ENCODE data around the gene ADAMTS14. TPM values are rescaled to one million over a fixed set of nuclear protein-coding genes. Genes with fewer than 3 reads are reported as not detected.
A peak's percentile ranks its signal among the peaks of the same experiment; 100 is the strongest.
"Not testable (repeated sequence)": the region's sequence is repeated elsewhere in the genome, so short reads cannot be mapped to it uniquely, and the experiment has no call there.

ADAMTS14 gene
- total RNA-seq, 1 donor from 2014 or later, result not detected

DNA sequence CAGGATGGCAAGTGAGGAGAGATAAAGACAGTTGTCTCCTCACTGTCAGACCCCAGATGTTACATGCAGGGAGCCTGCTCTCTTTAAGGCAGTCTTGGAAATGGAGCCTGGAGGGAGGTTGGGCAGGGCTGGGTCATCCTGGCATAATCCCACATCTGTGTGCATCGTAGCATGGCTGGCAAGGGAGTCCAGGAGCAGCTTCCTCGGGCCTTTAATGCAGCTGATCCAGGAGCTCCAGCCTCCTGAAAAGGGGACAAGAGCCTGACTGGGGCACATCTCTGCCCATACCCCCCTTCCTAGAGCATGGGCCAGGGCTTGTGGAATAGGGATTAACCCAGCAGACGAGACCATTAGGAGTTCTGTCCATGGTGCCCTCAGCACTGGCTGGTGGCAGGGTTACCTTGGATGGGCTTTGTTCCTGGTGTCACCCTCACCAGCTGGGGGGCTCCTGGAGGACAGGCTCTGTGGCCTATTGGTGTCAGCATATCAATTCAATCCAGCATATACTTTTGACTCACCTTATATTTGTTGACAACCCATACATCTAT is 77.9 kb downstream of the ADAMTS14 start:
- DNase-seq (ENCODE audit: low read depth in 2 of 2), result no peak

DNA sequence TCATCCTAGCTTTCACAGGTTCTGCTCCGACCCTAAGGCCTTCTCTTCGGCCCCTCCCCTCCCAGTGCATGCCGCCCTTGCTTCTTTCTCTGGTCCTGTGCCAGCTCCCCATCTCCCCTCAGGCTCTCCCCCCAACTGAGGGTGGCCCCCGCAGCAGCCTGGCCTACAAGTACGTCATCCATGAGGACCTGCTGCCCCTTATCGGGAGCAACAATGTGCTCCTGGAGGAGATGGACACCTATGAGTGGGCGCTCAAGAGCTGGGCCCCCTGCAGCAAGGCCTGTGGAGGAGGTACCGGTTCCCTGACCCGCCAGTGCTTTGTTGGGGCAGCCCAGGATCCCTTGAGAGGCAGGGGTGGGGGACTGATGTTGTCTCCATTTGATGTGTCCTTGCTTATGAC is 79.0 kb downstream of the ADAMTS14 start:
- no peak for DNase-seq (ENCODE audit: low read depth in 2 of 2)

DNA sequence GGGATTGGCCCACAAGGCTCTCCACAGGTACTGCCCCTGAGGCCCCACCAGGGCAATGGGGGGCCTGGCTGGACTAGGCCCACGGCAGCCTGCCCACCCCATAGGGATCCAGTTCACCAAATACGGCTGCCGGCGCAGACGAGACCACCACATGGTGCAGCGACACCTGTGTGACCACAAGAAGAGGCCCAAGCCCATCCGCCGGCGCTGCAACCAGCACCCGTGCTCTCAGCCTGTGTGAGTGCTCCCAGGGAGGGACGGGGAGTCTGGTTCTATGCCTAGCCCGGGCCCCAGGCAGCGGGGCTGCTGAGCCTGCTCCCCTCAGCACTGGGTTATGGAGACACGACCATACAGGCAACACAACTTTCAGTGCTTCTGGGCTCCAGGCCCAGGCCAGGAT is 79.7 kb downstream of the ADAMTS14 start:
- DNase-seq (ENCODE audit: low read depth in 2 of 2), result no peak

DNA sequence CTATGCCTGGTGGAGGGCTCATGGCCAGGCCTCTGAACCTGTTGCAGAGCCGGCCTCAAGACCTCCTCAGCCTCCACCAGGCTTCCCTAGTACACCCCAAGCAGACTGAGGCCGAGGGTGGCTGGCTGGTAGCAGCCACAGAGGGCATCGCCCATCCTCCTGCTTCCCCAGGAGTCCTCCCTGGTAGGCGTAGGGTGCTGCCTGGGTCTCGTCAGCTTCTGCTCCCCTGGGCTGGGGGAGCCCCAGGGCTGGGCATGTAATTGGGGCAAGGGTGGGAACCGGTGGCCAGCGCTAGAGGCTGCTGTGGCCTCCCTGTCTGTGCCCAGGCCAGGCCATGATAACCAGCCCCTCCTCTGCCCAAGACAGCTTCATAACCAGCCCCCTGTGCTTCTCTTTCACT is 80.3 kb downstream of the ADAMTS14 start:
- DNase-seq (ENCODE audit: low read depth in 2 of 2), result no peak

DNA sequence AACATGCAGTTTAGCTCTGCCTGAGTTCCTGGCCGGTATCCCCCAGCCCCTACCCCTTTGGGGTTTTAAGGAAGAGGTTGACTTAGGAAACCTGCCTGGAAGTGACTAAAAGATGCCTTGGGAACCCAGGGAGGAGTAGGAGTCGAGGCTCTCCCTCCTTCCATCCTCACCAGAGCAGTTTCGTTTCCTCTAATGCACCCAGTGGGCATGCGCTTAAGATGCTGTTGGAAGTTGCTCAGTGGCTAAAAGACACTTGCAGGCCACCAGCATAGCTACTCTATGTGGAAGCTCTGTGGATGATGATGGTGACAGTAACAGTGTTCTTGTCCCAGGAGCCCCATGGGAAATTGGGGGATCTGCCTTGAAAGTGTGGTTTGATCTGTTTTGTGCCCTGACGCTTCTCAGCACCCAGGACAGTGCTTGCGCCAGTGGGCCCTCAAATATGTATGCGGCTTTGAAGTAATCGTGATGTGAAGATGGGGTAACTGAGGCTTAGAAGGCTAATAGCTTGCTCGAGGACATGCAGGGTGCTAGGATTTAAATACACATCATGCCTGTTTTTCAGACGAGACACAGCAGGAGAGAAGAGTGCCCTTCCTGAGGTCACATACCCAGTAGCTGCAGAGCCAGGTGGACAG is 80.8 kb downstream of the ADAMTS14 start:
- DNase-seq (ENCODE audit: low read depth in 2 of 2), result no peak

DNA sequence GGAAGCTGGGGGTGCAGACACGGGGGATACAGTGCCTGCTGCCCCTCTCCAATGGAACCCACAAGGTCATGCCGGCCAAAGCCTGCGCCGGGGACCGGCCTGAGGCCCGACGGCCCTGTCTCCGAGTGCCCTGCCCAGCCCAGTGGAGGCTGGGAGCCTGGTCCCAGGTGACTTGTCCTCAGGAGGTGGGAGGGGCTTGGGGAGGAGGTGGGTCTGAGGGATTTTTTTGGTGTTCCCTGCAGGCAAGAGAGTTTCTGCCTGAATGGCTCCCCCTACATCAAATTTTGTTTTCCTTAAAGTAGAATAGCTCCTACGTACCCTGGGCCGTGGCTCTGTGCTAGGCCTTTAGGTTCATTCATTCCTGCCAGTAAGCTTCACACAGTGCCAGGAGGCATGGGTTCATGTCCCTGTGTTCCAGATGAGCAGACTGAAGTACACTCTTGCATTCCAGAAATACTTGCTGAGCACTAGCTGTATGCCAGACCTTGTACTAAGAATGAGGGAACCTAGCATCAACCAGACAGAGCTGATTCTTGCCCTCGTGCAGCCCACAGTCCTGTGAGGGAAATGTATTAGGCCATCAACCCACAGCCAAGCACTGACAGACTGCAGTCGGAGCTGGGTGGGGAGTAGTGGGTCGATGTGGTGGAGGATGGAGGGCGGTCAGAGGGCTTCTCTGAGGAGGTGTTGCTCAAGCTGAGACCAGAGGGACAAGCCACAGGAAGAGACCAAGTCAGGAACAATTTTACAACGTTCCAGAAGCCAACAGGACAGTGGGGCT is 81.7 kb downstream of the ADAMTS14 start:
- DNase-seq (ENCODE audit: low read depth in 2 of 2), result no peak

DNA sequence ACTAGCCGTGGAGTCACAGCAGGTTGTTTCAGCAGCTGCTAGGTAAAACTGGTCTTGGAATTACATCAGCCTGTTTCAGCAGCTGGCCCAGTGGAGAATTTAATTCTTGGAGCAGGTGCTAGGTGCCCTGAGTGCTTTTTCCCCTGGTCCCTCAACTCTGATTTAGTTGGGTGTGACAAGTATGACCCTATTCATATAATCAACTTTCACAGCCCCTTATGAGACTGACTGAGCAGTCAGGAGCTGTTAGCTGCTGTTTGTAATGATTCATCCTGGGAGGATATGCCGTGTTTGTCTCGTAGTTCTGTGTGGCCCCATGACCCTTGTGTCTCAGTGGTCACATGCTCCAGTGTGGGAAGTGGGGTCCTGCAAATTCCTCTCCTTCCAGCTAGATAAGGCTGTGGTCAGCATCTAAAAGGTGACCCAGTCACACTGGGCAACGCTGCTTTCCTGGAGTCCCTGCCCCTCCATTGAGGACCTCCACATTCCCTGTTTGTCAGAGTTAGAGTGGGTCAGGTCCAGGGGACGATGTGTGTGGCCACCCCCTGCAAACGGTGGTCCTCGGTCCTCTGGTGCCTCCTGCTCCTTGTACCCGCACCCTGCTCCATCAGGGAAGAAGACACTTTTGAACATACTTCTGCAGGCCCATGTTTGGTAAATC is 84.5 kb downstream of the ADAMTS14 start:
- DNase-seq (ENCODE audit: low read depth in 2 of 2), result peak in 1 of 2 donors; percentile 9

DNA sequence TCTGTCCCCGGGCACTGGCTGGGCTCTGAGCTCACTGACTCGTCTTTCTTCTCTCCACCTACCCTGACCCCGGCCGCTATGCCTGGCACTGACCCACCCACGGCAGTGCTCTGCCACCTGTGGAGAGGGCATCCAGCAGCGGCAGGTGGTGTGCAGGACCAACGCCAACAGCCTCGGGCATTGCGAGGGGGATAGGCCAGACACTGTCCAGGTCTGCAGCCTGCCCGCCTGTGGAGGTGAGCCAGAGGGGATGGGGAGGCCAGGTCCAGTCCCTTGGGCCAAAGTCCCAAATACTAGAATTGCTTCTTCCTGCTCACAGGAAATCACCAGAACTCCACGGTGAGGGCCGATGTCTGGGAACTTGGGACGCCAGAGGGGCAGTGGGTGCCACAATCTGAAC is 85.5 kb downstream of the ADAMTS14 start:
- no peak for DNase-seq (ENCODE audit: low read depth in 2 of 2)

DNA sequence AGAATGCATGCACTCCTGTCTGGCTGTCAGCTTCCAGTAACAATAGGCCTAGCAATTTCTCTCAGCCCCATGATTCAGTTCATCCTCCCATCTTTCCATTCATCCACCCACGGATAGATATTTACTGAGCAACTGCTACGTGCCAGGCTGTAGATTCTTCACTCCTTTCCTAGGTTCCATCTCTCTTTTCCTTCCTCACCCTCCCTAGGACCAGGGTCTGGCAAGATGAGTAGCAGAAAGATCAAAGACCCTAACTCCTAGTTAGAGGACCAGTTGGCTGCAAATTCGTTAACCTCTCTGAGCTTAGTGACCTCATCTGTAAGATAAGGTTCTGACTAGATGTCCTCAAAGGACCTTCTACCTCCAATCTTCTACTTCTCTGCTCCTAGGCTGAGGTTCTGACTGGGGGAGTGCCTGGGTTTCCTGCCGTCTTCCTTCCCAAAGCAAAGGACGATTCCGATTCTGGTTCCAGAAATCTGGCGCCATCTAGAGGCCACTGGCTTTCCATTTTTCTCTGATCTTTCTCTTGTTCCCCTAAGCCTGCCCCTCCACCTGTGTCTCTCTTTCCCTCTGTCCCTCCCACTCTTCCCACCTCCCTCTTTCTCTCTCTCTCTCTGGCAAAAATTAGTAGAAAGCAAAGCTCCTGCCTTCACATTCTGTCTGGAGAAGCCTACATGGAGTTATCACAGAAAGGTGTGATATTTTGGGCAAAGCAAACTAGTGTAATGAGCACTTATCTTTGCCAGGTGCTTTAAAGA is 86.6 kb downstream of the ADAMTS14 start:
- peak; percentile 30 to 59 for DNase-seq (ENCODE audit: low read depth in 2 of 2)

DNA sequence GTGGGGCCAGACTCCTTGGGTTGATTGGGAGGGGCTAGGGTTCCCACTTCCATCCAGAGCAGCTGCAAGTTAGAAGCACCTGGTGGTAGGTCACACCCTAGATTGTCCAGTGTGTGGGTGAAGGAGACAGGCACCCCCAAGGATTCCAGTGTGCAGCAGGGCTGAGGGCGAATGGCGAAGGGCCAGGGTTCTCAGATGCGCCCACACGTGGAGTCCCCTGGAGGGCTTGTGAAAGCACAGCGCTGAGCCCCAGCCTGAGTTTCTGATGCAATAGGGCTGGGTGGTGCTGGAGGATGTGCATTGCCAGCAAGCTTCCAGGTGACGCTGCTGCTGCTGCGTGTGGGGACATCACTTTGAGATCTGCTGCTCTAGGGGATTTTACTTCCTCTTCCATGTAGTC is 87.5 kb downstream of the ADAMTS14 start:
- DNase-seq (ENCODE audit: low read depth in 2 of 2), result no peak

DNA sequence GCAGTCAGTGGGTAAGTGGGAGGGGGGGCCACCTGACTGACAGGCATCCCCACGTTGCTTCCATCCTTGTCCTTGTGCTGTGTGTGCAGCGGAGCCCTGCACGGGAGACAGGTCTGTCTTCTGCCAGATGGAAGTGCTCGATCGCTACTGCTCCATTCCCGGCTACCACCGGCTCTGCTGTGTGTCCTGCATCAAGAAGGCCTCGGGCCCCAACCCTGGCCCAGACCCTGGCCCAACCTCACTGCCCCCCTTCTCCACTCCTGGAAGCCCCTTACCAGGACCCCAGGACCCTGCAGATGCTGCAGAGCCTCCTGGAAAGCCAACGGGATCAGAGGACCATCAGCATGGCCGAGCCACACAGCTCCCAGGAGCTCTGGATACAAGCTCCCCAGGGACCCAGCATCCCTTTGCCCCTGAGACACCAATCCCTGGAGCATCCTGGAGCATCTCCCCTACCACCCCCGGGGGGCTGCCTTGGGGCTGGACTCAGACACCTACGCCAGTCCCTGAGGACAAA is 88.0 kb downstream of the ADAMTS14 start:
- DNase-seq (ENCODE audit: low read depth in 2 of 2), result no peak

DNA sequence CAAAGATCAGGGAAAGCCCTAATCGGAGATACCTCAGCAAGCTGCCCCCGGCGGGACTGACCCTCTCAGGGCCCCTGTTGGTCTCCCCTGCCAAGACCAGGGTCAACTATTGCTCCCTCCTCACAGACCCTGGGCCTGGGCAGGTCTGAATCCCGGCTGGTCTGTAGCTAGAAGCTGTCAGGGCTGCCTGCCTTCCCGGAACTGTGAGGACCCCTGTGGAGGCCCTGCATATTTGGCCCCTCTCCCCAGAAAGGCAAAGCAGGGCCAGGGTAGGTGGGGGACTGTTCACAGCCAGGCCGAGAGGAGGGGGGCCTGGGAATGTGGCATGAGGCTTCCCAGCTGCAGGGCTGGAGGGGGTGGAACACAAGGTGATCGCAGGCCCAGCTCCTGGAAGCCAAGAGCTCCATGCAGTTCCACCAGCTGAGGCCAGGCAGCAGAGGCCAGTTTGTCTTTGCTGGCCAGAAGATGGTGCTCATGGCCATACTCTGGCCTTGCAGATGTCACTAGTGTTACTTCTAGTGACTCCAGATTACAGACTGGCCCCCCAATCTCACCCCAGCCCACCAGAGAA is 88.8 kb downstream of the ADAMTS14 start:
- DNase-seq (ENCODE audit: low read depth in 2 of 2), result no peak

DNA sequence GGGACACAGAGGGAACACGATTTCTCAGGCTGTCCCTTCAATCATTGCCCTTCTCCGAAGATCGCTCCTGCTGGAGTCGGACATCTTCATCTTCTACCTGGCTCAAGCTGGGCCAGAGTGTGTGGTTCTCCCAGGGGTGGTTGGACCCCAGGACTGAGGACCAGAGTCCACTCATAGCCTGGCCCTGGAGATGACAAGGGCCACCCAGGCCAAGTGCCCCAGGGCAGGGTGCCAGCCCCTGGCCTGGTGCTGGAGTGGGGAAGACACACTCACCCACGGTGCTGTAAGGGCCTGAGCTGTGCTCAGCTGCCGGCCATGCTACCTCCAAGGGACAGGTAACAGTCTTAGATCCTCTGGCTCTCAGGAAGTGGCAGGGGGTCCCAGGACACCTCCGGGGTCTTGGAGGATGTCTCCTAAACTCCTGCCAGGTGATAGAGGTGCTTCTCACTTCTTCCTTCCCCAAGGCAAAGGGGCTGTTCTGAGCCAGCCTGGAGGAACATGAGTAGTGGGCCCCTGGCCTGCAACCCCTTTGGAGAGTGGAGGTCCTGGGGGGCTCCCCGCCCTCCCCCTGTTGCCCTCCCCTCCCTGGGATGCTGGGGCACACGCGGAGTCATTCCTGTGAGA is 89.5 kb downstream of the ADAMTS14 start:
- no peak for DNase-seq (ENCODE audit: low read depth in 2 of 2)

DNA sequence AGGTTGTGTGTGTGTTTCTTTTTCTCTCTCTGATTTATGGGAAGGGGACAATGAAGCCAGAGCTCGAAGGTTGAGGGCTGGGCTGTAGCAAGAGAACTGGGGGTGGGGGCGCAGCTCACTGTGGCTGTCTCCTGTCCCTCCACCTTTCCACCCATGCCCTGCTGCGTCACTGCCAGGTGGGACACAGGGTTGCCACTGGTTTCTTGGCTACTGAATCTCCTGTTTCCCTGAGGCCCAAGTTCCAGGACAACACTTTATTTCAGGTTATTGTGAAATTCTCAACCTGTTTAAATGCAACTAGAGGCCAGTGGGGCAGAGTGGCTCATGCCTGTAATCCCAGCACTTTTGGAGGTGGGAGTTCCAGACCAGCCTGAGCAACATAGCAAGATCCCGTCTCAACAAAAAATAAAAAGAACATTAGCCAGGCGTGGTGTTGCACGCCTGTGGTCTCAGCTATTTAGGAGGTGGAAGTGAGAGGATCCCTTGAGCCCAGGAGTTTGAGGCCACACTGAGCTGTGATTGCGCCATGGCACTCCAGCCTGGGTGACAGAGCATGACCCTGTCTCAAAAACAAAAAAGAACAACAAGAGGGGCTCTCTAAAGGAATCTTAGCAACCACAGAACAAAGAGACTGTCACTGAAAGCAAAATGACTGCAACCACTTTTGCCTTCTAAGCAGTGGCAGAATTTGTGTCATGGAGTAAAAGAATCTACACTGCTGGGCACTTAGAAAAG is 90.3 kb downstream of the ADAMTS14 start:
- DNase-seq (ENCODE audit: low read depth in 2 of 2), result no peak

DNA sequence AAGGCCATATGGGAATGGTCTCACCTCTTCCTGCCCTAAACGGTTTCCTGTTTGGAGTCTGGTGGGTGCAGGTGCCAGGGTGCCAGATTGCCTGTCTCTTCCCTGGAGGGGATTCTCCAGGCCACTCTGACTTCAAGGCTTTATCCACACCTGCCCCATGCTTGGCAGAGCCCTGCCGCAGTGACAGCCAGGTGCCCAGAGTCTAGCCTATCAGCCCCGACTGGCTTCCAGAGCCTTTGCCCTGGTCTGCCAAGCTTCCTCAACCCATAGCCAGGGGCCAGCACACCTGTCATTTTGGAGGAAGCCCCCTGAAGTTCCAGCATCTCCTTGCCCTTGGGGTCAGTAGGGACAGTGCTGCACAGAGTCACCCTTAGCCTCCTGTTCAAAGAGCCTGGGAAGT is 91.3 kb downstream of the ADAMTS14 start:
- no peak for DNase-seq (ENCODE audit: low read depth in 2 of 2)

DNA sequence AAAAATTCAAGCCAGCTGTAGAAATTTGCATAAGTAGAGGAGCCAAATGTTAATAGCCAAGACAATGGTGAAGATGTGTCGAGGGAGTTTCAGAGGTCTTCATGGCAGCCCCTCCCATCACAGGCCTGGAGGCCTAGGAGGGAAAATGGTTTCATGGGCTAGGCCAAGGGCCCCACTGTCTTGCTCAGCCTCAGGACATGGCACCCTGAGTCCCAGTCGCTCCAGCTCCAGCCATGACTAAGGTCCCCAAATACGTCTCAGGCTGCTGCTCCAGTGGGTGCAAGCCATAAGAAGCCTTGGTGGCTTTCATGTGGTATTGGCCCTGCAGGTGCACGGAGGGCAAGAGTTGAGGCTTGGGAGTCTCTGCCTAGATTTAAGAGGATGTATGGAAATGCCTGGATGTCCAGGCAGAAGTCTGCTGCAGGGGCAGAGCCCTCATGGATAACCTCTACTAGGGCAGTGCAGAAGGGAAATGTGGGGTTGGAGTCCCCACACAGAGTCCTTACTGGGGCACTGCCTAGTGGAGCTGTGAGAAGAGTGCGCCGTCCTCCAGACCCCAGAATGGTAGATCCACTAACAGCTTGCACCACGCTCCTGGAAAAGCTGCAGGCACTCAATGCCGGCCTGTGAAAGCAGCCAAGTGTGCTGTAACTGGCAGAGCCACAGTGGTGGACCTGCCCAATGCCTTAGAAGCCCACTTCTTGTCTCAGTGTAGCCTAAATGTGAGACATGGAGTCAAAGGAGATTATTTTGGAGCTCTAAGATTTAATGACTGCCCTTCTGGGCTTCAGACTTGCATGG is 93.7 kb downstream of the ADAMTS14 start:
- DNase-seq (ENCODE audit: low read depth in 2 of 2), result no peak

DNA sequence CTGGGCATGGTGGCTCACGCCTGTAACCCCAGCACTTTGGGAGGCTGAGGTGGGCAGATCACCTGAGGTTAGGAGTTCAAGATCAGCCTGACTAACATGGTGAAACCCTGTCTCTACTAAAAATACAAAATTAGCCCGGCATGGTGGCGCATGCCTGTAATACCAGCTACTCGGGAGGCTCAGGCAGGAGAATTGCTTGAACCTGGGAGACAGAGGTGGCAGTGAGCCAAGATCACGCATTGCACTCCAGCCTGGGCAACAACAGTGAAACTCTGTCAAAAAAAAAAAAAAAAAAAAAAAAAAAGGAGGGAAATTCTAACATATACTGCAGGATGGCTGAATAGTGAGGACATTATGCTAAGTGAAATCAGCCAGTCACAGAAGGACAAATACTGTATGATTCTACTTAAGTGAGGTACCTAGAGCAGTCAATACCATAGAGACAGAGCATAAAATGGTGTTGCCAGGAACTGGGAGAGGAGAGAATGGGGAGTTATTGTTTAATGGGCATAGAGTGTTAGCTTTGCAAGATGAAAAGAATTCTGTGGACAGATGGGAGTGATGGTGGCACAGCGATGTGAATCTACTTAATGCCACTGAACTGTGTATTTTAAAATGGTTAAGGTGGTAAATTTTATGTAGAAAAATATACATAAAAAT is 95.8 kb downstream of the ADAMTS14 start:
- DNase-seq (ENCODE audit: low read depth in 2 of 2), result not testable (repeated sequence)

DNA sequence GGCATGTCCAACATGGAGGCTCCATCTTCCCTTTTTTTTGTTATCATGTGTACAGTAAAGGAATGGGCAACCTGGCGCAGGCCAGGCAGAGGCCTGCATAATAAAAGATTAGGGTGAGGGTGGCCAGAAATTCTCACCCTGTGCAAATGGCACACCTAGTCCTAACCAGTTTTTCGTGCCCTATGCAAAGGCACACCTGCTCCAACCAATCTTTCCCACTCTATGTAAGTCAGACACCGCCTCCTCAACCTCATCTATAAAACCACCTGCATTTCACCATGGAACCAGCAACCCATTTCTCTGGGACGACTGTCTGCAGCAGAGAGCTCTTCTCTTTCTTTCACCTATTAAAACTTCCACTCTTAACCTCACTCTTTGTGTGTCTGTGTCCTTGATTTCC is 96.8 kb downstream of the ADAMTS14 start:
- DNase-seq (ENCODE audit: low read depth in 2 of 2), result no peak

DNA sequence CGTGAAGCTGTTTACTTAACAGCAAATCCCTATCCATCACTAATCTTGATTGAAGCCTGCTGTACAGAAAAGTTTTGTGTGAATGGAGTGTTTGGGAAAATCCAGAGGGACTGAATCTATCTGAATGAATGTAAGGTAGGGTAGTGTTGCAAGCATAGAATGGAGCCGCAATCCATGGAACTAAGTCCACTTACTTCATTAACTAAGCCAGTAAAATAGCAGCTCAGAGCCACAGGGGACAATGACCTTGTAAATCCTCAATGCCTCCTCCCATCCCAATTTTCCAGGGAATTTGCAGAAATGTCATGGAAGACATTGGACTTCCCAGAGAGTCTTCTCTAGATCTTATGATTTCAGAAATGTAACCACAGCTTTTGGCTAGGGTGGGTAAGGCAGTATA is 97.7 kb downstream of the ADAMTS14 start:
- no peak for DNase-seq (ENCODE audit: low read depth in 2 of 2)

All from dermis microvascular lymphatic vessel endothelial cell (primary cell).